ENCODE data around the gene ENPP4.
A peak's percentile ranks its signal among the peaks of the same experiment; 100 is the strongest.

ENPP4 gene

DNA sequence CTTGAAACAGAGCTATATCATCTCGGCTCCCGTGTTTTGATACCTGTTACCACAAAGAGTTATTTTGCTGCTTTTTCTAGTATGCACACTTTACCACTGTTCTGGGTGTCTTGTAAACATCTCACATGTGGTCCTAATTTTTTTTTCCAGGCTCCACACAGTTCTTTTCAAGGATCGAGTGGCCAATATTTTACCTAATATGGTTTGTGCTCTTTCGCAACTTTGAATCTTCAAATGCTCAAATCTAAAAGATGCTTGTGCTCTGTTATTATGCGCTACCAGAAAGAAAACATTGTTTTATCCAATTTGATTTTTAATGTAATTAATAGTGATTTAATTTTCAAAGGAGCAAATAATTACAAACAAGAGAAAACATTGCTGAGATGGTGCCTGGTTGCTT is 30.3 kb downstream of the ENPP4 start:
- H3K4me3 Mint-ChIP-seq: no peak overlapping the region
- H3K27me3 Mint-ChIP-seq: peaks cover 10% of the 10 kb centered on the region
- no peaks in the 10 kb centered on the region for H3K9me3 Mint-ChIP-seq
- peaks cover 2% of the 10 kb centered on the region for H3K36me3 Mint-ChIP-seq
- H3K4me1 Mint-ChIP-seq: no peaks in the 10 kb centered on the region
- no peak overlapping the region for H3K27ac Mint-ChIP-seq

DNA sequence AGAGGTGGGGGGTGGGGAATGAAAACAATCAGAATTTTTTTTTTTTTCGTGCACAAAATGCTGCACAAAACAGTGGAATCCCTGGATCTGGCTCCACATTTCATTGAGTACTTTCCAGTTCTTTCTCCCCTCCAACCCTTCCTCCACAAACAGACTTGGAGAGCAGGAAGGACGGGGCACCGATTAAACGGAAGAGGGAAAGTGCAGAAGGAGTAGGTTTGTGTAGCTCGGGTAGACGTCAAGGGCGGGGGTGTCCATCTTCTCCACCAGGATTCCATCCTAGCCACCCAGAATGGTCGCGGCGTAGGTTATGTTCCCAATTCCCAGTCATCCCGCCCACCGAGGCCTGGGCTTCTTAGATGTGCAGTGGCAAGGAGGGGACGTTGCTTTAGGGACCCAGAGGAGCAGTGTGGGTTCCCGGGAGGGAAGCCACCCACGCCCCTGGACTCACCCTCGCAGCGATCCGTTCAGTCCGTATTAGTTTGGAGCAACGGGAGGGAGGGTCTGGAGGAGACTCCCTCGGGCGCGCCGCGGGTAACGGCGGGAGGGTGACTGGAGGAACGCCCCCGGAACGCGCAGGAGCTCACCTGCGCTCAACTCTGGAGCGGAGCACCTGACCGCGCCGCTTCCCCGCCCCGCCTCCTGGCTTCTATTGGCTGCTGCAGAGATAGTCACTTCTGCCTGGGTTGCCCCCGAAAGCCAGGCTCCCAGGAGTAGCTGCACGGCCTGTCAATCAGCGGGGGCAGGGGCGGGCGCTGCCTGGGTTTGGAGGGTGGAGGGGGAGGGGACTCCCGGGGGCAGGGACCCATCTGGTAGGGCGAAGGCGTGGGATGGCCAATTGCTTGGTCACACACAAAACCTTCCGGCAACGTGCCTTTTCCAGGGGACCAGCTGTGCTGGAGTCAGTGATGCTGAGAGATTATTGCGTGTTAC is 40.8 kb downstream of the ENPP4 start, which contains the start of gene ENPP5:
Gene ENPP5, minus strand, starts transcription at position 624 of the 933 bp plus-strand sequence. CDS start 2,718 bp downstream, outside the sequence.
- Mint-ChIP-seq H3K9me3 (no peaks in the 10 kb centered on the region), H3K36me3 (no peaks in the 10 kb centered on the region), H3K27ac (no peak within 1 kb of the TSS), H3K4me3 (peak within 1 kb of the TSS; percentile 81), H3K27me3 (peaks cover 21% of the 10 kb centered on the region), H3K4me1 (peaks cover 9% of the 10 kb centered on the region)

DNA sequence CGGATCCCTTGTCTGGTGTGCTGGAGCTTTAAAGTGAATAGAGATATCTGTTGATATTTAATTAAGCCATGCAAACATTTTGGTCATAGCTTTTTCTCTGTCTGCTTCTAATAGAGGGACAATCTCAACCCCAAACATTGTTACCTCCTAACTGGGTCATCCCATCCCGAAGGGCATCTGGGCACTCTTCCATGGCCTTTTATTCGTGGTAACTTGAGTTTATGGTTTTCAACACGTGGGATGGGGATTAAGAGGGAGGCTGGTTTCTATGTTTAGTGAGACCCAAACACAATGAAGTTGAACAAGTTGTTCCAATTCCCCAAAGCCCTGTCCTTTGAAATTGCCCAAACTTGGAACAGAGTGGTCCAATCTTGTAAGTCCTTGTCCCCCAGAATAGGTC is 42.4 kb downstream of the ENPP4 start:
- Mint-ChIP-seq H3K4me3 (no peak overlapping the region), H3K36me3 (no peaks in the 10 kb centered on the region), H3K27ac (no peak overlapping the region), H3K4me1 (peaks cover 9% of the 10 kb centered on the region), H3K9me3 (no peaks in the 10 kb centered on the region), H3K27me3 (peaks cover 21% of the 10 kb centered on the region)

DNA sequence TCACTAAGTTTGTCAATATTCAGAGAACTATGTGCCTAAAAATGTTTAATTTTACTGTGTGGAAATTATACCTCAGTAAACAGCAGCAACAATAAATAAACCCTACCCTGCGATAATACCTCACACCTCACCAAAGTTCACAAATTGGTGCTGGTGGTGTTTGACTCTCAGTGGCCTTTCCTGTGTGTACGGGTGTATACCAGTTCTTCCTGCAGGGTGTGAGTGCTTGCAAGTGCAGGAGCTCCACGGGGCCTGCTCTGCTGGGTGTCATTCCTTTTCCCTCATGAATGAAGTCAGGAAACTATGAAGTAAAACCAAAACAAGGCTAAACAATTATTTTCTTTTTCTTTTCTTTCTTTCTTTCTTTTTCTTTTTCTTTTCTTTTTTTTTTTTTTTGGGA is 45.1 kb downstream of the ENPP4 start:
- Mint-ChIP-seq H3K9me3 (no peaks in the 10 kb centered on the region), H3K4me3 (no peak overlapping the region), H3K4me1 (peaks cover 8% of the 10 kb centered on the region), H3K36me3 (no peaks in the 10 kb centered on the region), H3K27ac (no peak overlapping the region), H3K27me3 (peaks cover 13% of the 10 kb centered on the region)

DNA sequence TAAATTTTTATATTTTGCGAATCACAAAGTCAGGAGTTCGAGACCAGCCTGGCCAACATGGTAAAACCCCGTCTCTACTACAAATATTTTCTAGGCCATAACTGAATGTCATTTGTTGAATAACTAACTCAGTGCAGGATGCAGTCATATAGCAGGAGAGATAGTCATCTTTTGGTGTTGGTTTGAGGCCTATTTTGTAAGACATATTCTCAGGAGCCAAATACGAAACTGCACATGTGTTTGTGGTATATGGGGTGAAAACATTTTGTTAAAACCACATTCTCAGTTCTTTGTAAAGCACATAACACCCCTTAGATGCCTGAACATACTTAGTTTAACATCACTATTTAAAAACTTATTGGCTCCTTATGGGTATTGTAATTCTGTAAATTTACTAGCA is 45.7 kb downstream of the ENPP4 start:
- Mint-ChIP-seq H3K4me1 (peaks cover 2% of the 10 kb centered on the region), H3K4me3 (no peak overlapping the region), H3K27ac (no peak overlapping the region), H3K9me3 (no peaks in the 10 kb centered on the region), H3K36me3 (no peaks in the 10 kb centered on the region), H3K27me3 (peaks cover 11% of the 10 kb centered on the region)

DNA sequence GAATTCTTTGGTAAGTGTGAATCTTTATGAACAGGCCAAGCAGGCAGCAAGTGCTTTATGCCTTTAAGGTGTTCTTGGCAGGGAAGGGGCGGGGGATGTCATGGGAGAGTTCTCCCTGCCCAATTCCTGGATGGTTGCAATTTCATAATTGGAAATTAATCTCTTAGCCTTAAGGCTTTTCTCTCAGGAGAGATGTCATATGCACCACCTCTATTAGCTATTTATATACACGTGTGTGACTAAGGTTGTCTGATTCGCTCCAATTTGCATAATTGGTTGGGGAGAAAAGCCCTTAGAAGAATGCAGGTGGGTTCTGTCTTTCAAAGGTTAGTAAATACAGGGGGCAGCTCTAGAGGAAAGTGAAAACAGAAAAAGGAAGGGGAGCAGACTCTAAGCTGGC is 46.2 kb downstream of the ENPP4 start:
- Mint-ChIP-seq H3K36me3 (no peaks in the 10 kb centered on the region), H3K4me3 (no peak overlapping the region), H3K4me1 (no peaks in the 10 kb centered on the region), H3K27ac (no peak overlapping the region), H3K27me3 (peaks cover 11% of the 10 kb centered on the region), H3K9me3 (no peaks in the 10 kb centered on the region)

DNA sequence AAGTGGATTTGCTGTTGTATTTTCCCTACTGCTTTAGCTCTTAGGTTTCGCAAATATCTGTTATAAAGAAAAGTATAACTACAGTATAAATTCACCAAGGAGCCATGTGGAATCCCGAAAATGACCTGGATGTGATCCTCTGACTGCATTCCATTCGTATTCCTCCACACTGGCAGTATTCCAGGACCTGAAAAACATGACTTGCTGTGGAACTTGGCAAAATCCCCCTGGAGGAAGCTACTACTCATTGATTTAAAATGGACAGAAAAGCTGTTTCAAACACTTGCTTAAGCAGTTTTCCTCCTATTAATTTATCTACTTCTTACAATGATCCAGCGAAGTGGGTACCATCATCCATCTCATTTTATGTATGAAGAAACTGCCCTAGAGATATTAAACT is 54.3 kb downstream of the ENPP4 start:
- Mint-ChIP-seq H3K36me3 (no peaks in the 10 kb centered on the region), H3K9me3 (no peaks in the 10 kb centered on the region), H3K27ac (no peak overlapping the region), H3K4me3 (no peak overlapping the region), H3K27me3 (peaks cover 9% of the 10 kb centered on the region), H3K4me1 (no peaks in the 10 kb centered on the region)

DNA sequence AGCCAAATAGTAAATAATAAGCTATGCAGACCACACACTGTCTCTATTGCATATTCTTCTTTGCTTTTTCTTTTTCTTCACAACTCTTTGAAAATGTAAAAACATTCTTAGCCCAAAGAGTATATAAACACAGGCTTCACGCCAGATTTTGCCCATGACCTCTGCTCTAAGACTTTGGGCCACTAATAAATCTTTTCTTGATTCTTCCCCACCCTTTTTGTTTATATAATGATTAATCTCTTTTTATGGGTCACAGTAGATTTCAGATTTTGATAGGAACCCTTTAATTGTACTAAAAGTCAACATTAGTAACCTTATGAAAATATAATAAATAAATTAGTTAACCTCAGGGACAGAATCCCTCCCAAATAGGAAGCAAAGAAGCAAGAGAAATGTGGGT is 56.8 kb downstream of the ENPP4 start:
- H3K4me1 Mint-ChIP-seq: no peaks in the 10 kb centered on the region
- no peaks in the 10 kb centered on the region for H3K9me3 Mint-ChIP-seq
- H3K27me3 Mint-ChIP-seq: peaks cover 9% of the 10 kb centered on the region
- H3K36me3 Mint-ChIP-seq: no peaks in the 10 kb centered on the region
- no peak overlapping the region for H3K4me3 Mint-ChIP-seq
- no peak overlapping the region for H3K27ac Mint-ChIP-seq

DNA sequence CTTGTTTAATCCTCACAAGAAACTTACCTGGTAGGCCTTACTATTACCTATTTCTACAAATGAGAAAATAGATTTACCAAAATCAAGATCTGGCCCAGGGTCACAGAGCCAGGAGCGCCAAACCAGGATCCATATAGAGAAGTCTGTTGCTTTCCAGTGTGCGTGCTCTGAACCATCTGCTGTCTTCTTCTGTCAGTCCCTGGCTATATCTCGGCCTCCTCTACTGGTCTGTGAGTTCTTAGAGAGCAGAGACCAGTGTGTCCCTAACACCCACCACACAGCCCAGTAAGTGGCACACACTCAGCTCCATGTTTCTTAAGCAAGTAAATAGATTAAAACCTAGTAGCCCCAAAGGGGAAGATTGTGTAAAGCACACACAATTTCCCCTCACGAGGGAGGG is 59.9 kb downstream of the ENPP4 start:
- Mint-ChIP-seq H3K4me1 (no peaks in the 10 kb centered on the region), H3K27me3 (peaks cover 6% of the 10 kb centered on the region), H3K36me3 (no peaks in the 10 kb centered on the region), H3K27ac (no peak overlapping the region), H3K4me3 (no peak overlapping the region), H3K9me3 (no peaks in the 10 kb centered on the region)

DNA sequence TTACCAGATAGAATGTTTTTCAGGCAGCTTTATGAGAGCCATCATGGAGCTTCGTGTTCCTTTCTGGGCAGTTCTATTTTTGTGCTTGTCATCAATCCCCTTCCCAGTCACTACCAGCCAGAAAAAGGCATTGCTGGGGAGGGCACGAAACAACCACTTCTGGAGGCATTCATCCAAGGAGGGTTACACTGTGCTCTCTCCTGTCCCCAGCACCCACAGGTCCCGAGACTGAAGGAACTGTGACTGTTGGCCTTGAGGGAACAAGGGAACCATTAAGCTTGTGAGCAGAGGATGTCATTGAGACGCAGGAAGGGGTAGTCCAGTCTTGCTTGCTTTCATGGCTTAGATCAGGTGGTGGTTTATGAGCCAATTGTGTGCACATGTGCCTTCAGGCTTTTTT is 61.1 kb downstream of the ENPP4 start:
- Mint-ChIP-seq H3K4me3 (no peak overlapping the region), H3K36me3 (no peaks in the 10 kb centered on the region), H3K4me1 (no peaks in the 10 kb centered on the region), H3K27ac (no peak overlapping the region), H3K9me3 (no peaks in the 10 kb centered on the region), H3K27me3 (peaks cover 10% of the 10 kb centered on the region)

DNA sequence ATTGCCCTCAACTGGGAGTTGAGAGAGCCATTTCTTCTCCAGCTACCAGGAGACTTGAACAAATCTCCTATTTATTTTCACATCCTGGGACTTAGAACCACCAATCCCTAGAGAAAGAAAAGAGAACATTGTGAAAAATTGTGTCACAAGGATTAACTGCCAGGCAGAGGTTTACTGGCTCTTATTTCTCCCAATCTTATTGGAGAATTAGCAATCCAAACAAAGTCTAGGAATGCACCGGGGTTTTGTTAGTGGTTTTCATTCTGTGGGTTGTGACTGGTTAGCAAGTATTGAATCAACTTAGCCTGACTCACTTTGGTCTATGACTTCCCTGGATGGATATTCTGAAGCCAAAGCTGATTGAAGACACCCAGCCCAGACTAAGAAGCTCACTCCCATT is 62.2 kb downstream of the ENPP4 start:
- no peaks in the 10 kb centered on the region for H3K4me1 Mint-ChIP-seq
- H3K36me3 Mint-ChIP-seq: no peaks in the 10 kb centered on the region
- H3K27ac Mint-ChIP-seq: no peak overlapping the region
- H3K4me3 Mint-ChIP-seq: no peak overlapping the region
- peaks cover 8% of the 10 kb centered on the region for H3K27me3 Mint-ChIP-seq
- no peaks in the 10 kb centered on the region for H3K9me3 Mint-ChIP-seq
